Measurements from ENCODE around the gene SERPINA12. TPM values are rescaled to one million over a fixed set of nuclear protein-coding genes. Genes with fewer than 3 reads are reported as not detected.

SERPINA12 gene
- total and polyA plus RNA-seq, 2 of the 13 experiments (the other 11 are each of a cell fraction or from before 2014, with no cell fraction given), result 0.08 TPM; not detected in 1

DNA sequence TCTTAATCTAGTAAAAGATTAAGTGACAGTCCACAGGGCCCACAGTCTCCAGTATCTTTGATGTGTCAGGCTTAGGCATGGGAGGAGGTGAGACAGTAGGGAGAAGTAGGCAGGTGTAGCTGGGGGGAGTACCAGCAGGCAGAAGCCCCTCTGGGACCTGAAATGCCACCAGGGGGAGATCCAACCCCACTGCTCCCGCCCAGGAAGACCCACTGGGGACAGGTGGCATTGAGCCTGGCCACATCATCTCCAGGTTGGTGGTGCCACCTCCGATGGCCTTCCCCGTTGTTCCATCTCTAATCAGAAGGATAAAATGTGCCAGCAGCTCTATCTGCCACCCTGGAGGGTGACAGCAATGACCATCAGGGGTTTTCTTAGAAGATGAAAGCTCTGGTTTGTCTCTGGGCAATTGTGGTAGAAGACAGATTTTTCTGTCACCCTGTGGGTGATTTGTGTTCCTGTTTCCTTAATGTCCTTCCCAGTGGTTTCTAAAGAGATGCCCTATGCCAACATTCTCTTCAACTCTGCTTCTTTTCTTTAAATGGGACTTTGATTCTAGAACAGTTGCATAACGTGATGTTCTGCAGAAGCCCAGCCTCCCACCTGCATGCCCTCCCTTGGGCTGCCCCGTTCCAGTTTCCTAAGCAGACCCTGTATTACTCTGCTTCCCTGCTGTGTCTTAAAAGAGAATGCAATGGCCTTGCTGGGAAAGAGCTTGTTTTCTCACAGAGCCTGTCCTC lies 12.3 kb upstream of the SERPINA12 start (continued):
- TF ChIP-seq, protein P1, sequence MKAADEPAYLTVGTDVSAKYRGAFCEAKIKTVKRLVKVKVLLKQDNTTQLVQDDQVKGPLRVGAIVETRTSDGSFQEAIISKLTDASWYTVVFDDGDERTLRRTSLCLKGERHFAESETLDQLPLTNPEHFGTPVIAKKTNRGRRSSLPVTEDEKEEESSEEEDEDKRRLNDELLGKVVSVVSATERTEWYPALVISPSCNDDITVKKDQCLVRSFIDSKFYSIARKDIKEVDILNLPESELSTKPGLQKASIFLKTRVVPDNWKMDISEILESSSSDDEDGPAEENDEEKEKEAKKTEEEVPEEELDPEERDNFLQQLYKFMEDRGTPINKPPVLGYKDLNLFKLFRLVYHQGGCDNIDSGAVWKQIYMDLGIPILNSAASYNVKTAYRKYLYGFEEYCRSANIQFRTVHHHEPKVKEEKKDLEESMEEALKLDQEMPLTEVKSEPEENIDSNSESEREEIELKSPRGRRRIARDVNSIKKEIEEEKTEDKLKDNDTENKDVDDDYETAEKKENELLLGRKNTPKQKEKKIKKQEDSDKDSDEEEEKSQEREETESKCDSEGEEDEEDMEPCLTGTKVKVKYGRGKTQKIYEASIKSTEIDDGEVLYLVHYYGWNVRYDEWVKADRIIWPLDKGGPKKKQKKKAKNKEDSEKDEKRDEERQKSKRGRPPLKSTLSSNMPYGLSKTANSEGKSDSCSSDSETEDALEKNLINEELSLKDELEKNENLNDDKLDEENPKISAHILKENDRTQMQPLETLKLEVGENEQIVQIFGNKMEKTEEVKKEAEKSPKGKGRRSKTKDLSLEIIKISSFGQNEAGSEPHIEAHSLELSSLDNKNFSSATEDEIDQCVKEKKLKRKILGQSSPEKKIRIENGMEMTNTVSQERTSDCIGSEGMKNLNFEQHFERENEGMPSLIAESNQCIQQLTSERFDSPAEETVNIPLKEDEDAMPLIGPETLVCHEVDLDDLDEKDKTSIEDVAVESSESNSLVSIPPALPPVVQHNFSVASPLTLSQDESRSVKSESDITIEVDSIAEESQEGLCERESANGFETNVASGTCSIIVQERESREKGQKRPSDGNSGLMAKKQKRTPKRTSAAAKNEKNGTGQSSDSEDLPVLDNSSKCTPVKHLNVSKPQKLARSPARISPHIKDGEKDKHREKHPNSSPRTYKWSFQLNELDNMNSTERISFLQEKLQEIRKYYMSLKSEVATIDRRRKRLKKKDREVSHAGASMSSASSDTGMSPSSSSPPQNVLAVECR (CRISPR knock-in tag; IDR thresholded peaks at IDR 0.05; ENCODE audit: borderline replicate concordance), result no peak
- TF ChIP-seq KLF13 (CRISPR knock-in tag; IDR thresholded peaks at IDR 0.05) (no peak), ASH2L (IDR thresholded peaks at IDR 0.05; ENCODE audit: insufficient read length, low read depth, low read length) (no peak), CBX1 (IDR thresholded peaks at IDR 0.05; ENCODE audit: low read depth) (no peak), ZFP91 (CRISPR knock-in tag; IDR thresholded peaks at IDR 0.05; ENCODE audit: borderline replicate concordance) (no peak), FIP1L1 (IDR thresholded peaks at IDR 0.05; ENCODE audit: borderline replicate concordance, insufficient read depth, low read depth, low read length) (no peak), ZMAT3 (CRISPR knock-in tag; conservative IDR thresholded peaks at IDR 0.05) (0 out of 2 replicates have a peak, but pooled peaks have one; percentile 14)
- TF ChIP-seq, protein P2, sequence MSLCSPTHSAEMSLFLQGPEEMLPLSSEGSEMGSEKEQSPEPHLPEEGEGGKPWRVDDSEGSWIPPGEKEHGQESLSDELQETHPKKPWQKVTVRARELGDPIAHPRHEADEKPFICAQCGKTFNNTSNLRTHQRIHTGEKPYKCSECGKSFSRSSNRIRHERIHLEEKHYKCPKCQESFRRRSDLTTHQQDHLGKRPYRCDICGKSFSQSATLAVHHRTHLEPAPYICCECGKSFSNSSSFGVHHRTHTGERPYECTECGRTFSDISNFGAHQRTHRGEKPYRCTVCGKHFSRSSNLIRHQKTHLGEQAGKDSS (CRISPR knock-in tag; IDR thresholded peaks at IDR 0.05; ENCODE audit: borderline replicate concordance, low read depth), result no peak
- TF ChIP-seq, protein P3, sequence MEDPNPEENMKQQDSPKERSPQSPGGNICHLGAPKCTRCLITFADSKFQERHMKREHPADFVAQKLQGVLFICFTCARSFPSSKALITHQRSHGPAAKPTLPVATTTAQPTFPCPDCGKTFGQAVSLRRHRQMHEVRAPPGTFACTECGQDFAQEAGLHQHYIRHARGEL (CRISPR knock-in tag; IDR thresholded peaks at IDR 0.05), result no peak
- TF ChIP-seq, protein P4, sequence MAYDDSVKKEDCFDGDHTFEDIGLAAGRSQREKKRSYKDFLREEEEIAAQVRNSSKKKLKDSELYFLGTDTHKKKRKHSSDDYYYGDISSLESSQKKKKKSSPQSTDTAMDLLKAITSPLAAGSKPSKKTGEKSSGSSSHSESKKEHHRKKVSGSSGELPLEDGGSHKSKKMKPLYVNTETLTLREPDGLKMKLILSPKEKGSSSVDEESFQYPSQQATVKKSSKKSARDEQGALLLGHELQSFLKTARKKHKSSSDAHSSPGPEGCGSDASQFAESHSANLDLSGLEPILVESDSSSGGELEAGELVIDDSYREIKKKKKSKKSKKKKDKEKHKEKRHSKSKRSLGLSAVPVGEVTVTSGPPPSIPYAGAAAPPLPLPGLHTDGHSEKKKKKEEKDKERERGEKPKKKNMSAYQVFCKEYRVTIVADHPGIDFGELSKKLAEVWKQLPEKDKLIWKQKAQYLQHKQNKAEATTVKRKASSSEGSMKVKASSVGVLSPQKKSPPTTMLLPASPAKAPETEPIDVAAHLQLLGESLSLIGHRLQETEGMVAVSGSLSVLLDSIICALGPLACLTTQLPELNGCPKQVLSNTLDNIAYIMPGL (CRISPR knock-in tag; IDR thresholded peaks at IDR 0.05; ENCODE audit: borderline replicate concordance in 1 of 2, low read depth in 1 of 2), result 0 out of 4 replicates have a peak, but pooled peaks of 1 of the 2 experiments have one; percentile 8

Measured in HepG2 (cell line).